GM10266 (cell line): ENCODE results near the gene CLIC6.

Experiments
- DNase-seq: peaks from one replicate; pipeline ENCODE4 v3.0.0; 2012; ENCODE audit errors: extremely low spot score
- TF ChIP-seq, protein P1 (sequence below): IDR thresholded peaks from 2 replicates; pipeline ENCODE4 v1.5.1; 2012; ENCODE audit warnings: mild to moderate bottlenecking, low read depth; ENCODE audit not compliant: control insufficient read depth, insufficient read depth; ENCODE audit errors: missing control alignments

Gene CLIC6

DNA sequence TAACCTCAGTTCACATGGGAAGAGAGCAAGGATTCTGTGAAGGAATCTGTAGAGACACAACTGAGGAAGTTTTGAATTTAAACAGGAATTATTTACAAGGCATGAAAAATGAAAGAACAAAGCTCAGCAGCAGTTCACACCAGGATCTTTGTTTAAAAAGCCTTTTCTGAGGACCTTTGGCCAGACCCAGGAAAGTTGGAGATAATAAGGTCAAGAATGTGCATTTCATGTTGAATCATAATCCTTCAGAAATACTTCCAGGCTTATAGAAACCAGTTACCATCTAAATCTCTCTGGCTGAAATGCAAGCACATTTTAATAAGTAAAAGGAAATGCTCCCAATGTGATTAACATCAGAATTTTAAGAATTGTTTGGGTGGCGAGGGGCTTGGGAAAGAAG lies 2.7 kb downstream of the CLIC6 start:
- TF ChIP-seq, protein P1, sequence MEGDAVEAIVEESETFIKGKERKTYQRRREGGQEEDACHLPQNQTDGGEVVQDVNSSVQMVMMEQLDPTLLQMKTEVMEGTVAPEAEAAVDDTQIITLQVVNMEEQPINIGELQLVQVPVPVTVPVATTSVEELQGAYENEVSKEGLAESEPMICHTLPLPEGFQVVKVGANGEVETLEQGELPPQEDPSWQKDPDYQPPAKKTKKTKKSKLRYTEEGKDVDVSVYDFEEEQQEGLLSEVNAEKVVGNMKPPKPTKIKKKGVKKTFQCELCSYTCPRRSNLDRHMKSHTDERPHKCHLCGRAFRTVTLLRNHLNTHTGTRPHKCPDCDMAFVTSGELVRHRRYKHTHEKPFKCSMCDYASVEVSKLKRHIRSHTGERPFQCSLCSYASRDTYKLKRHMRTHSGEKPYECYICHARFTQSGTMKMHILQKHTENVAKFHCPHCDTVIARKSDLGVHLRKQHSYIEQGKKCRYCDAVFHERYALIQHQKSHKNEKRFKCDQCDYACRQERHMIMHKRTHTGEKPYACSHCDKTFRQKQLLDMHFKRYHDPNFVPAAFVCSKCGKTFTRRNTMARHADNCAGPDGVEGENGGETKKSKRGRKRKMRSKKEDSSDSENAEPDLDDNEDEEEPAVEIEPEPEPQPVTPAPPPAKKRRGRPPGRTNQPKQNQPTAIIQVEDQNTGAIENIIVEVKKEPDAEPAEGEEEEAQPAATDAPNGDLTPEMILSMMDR = no peak
- no peak for DNase-seq

- TF ChIP-seq, protein P1 = no peak
Measured at GRCh38 chr21:34671891-34672290, 3.1 kb downstream of the CLIC6 start.

GRCh38 chr21:34673006-34673405 lies 4.2 kb downstream of the CLIC6 start:
- peak; percentile 47 for DNase-seq
- TF ChIP-seq, protein P1 = no peak

More at GRCh38 chr21:34671891-34672290, 3.1 kb downstream of the CLIC6 start:
- DNase-seq = no peak

DNA sequence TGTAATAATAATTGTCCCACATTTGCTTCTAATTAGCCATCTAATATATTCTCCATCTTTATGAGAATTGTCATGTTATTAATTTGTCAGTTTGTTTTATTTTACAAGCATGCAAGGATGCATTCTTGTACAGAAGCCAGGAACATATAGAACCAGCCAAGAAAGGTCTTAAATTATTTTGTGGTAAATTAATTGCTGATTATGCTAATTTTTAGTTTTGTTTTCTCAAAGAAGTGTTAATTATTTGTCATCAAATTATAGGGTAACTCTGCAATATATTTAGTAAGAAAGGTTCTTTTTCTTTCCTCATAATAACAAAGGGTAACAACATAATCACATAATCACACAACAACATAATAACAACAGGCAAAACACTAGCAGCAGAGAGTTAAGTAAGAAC lies 5.7 kb downstream of the CLIC6 start:
- TF ChIP-seq, protein P1 = no peak
- no peak for DNase-seq

DNA sequence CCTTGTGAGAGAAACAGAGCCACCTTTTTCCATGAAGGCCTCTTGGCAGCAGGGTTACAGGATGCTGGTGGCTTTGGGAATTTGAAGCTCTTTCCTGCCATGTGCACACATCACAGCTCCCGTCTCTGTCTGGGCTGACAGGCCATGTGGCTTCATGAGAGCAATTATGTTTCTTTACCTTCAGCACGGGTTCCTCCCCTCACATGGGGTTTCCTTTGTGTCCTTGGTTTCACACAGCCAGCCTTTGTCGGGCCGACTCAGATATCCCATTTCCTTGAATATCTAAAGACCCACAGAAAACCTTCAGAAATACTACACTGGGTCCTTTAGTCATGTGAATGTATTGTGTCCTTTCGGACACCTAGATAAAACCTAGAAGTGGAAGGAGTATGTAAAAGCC lies 7.1 kb downstream of the CLIC6 start:
- no peak for DNase-seq
- TF ChIP-seq, protein P1 = no peak

GRCh38 chr21:34679051-34679450 lies 10.3 kb downstream of the CLIC6 start:
- TF ChIP-seq, protein P1 = no peak
- no peak for DNase-seq

- DNase-seq = no peak
- TF ChIP-seq, protein P1 = no peak
Measured at GRCh38 chr21:34684174-34684876, 15.5 kb downstream of the CLIC6 start.
